Middle frontal gyrus (tissue), 1 donor: ENCODE measurements around the gene TMPRSS2.

Source experiments
- DNase-seq: peaks from one replicate; pipeline ENCODE4 v3.0.0-alpha.2; 2015; ENCODE audit warnings: low spot score; ENCODE audit errors: extremely low spot score

Gene TMPRSS2

DNA sequence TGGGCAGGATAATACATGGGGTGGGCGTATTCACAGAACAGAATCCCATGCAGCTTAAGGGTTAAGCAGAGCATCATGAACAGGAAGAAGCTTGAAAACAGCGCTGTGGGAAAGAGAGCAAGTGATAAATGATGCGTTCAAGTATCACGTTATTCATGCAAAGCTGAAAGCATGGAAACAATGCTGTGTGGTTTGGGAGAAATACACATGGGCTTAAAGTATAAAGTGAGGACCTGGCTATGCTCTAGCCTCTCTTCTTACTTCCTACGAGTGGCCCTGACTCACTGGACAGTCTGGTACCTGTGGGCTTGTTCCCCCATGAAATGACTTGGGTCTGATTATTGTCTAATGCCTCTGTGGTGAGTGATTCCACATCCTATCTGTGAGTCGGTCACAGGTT is 25.7 kb downstream of the TMPRSS2 start:
- DNase-seq: no peak

DNA sequence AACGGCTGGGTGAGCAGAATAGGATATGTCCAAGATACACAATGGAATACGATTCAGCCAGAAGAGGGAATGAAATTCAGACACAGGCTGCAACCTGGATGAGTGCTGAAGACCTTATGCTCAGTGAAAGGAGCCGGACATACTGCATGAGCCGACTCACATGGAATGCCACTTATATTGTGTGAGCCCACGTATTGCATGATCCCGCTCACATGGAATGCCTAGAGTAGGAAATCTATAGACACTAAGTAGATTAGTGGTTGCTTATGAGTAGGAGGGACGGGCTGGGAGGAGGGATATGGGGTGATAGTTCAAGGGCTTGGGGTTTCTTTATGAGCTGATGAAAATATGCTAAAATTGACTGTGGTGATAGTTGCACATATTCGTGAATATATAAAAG is 26.8 kb downstream of the TMPRSS2 start:
- DNase-seq: no peak

DNA sequence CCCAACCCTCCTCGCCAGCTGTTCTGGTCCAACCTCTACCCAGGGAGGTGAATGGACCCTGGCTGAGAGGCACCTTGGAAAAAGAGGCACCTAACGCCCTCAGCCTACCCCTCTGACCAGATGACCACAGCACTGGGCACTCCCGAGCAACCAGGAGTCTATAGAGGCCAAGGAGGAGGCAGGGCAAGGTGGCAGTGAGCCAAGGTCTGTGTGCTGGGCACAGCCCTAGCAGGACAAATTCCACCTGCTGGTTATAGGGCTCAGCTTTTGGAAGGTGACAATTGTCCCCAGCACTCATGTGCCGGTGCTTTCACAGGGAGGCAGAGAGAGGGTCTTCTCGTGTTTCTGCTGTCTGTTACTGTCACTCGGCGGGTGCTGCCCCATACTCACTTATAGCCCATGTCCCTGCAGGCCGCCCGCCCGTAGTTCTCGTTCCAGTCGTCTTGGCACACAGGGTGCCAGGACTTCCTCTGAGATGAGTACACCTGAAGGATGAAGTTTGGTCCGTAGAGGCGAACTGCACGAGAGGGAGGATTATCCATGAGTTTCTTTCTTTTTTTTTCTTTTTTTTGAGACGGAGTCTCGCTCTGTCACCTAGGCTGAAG is 27.8 kb downstream of the TMPRSS2 start:
- no peak for DNase-seq

DNA sequence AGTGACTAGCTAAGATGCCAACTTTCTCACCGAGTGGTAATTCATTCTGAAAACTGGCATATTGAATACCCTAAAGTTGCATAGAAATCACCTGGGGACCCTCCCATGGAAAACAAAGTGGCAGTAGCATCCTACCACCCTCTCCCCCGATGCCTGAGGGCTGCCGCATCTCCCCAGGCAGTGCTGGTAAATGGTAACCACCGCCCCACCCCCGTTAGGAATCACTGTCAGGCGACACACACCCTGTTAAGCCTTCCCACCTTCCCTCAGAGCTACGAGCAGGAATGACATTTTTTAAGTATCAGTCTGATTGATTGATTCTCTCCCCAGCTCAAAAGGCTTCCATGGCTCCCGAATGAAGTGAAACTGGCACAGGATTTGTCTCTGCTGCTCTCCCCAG is 28.3 kb downstream of the TMPRSS2 start:
- DNase-seq: no peak

DNA sequence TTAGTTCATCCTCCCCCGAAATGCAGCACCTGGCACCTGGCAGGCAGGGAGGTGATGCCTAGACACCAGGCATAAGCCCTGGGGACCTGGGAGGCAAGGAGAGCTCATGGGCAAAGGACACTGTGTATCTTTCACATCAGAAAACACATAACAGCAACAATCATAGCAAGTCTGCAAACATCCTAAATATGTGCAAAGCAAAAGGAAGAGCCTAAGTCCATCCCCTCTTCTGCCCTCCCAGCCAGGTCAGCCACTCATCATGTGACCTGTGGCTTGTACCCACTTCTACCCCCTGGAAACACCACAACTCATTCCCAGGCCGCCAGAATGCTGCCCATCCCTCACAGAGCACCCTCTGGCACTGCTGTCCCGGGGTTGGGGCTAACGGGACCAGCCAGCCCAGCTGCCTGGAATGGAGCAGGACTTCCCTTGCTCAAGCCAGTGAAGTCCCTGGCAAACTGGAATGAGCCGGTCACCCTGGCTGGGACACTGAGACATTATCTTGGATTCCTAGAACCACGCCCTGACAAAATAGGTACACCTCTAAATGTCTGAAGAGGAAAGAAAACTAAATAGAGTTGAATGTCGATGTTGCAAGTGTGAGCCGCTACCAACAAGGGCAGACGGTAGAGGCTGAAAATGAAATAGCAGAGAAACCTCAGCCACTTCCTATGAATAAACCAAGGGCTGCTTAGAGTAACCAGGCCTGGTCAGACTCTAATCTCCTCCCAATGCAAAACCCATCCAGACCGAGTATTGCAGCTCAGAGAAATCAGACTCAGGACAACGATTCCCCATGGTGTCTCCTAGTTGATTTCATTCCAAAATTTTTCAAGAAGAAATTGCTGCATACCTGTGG is 29.4 kb downstream of the TMPRSS2 start:
- DNase-seq: no peak

DNA sequence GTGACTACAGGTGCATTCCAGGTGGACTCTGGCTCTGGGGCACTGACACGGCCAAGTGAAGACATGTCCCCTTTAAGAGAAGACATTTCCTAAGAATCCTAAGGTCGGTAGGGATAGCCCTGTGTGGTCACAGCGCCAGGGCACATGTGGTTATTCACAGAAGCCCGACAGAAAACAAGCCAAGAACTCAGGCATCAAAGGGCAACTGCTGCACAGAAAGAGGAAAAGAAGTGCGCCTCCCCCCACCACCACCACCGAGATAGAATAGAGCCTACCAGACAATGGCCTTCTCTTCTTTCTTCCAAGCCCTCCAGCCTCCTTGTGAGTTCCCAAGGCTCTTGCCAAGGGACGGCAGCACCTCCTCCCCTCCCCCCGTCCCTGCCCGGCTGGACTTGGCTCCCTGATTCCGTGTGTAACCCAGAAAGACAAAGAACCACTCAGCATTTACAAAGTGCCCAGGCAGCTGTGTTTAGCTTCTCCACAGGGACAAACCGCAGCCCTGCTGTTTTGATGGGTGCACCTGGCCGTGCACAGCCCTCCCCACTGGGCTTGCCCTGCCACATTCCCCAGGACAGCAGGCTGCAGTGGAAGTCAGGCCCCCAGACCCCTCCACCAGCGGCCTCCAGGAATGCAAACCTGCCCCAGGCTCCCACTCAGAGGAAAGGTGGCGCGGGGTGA is 30.2 kb downstream of the TMPRSS2 start:
- DNase-seq: no peak

DNA sequence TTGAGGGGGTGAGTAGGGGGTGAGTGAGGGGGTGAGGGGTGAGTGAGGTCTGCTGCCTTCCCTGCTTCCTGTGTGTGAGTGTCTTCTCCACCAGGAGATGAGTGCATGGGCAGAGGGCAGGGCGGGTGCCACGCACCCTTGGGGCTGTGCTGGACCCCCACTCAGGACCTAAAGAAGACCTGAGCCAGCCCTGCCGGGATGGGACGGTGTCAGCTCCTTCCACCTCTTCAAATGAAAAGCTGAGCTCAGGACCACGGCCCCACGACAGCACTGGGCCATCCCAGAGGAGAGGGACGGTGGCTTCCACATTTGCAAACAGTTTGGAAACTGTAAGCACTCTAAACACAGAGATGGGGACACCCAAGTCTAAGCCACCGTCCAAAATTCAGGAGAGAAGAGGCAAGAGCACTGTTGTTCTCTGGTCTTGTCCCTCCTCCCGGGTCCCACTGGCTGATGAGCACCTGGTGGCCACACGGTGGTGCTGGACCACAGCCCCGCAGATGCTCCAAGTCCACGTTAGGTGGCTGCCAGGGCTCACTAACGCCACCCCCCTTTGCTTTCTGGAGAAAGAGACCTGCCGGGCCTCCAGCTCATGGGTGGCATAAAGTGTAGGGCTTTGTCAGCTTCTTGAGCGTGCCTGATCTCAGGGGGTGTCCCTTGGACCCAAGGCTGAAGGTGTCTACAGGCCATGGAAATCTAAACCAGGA is 32.1 kb downstream of the TMPRSS2 start:
- DNase-seq: no peak

DNA sequence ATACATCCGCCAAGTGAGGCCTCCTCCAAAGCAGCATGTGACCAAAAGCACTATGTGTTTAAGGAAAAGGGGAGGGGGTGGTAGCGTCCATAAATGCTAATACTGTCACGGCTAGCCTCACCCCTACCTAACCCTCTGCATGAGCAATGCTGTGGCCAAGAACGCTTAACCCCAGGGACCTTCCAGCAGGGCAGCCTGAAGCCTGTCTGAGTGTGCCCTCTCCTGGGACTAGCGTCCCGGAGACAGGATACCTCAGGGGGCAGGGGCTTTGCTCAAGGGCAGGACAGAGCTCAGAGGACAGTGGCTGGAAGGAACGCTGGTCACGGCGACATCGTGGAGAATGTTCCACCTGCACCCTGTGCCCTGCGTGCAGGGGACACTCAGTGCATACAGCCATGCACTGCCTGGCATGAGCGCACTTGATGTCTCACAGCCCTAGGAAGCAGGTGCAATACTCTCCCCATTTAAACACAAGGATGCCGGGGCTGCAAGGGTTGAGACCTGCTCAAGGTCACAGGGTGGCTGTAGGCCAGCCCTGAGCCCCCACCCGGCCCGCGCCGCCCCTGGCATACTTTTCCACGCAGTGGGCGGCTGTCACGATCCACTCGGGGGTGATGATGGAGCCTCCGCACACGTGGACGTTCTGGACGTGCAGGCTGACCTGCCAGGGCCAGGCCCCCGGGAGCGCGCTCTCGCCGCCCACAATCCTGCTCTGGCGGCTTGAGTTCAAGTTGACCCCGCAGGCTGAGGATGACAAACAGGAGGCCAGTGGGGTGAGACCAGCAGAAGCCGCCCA is 35.0 kb downstream of the TMPRSS2 start:
- DNase-seq: no peak

DNA sequence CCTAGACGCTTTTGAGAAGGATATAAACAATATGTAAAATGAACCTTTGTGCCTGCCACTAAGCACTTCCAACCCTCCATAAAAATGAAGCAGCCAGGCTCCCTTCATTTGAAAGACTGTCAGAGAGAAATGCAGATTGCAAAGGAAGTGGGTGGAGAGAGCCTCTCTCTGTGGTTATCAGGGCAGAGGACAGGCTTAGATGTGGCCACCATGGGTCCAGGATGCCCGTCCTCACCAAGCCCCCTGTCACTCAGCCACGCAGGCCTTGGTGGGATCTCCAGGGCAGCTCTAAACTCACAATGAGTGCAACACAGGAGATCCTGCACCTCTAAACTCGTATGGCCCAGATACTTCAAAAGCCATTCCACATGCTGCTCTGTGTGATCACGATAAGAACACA is 37.9 kb downstream of the TMPRSS2 start:
- no peak for DNase-seq

DNA sequence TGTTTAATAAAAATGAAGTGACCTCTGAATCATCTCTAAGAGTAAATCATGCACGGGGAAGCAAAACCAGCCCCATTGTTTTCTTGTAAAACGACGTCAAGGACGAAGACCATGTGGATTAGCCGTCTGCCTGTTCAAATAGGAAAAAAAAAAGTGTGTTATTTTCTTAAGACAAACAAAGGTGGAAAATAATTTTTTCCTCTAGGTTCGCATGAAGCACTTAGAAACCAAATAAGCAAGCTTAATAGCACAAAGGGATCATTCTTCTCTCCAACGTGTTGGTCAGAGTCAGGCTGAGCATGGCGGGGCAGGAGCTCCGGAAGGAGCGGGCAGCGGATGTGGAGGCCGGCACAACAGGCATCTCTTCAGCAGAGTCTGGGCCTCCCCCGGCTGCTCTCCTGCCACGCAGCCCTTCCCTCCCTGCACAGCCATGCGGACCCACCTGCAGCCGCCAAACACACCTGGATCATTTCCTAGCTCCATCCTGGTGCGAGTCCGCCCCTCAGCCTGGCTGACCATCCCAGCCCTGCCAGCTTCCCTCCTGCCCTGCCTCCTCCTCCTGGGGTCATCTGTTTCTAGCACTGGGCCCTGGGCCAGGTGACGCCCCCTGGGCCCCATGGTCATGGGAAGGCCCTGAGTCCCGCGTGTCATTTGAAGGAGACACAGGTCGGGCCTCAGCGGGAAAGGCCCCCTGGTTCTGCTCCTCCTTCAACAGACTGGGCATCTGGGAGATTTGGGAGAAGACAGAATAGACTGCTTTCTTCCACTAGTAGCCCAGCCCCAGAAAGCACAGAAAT is 41.7 kb downstream of the TMPRSS2 start:
- DNase-seq: no peak

DNA sequence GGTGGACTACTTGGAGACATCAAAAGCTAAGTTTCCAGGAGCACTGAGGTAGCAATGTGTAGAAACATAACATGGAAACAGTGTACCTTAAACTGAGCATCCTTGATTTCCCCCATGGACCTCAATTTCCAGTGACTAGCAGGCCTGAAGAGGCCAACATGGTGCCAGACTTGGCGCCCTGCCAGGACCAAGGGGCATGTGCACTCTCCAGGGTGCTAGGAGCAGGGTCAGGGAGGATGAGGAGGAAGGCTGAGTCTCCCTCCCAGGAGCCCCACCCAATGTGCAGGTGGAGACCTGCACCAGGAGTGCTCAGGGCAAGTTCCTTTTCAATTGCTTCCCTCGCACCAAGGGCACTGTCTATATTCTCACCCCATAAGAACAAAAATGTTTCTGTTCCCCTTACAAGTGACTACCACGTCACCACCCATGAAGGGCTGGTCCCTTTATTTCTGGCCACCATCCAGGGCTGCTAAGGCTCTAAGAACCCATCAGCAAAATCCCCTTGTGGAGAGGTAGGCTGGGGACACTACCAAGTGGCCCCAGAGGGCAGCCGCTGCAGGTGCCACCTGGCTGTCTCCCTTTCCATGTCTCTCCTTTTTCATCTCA is 42.7 kb downstream of the TMPRSS2 start:
- DNase-seq: no peak

DNA sequence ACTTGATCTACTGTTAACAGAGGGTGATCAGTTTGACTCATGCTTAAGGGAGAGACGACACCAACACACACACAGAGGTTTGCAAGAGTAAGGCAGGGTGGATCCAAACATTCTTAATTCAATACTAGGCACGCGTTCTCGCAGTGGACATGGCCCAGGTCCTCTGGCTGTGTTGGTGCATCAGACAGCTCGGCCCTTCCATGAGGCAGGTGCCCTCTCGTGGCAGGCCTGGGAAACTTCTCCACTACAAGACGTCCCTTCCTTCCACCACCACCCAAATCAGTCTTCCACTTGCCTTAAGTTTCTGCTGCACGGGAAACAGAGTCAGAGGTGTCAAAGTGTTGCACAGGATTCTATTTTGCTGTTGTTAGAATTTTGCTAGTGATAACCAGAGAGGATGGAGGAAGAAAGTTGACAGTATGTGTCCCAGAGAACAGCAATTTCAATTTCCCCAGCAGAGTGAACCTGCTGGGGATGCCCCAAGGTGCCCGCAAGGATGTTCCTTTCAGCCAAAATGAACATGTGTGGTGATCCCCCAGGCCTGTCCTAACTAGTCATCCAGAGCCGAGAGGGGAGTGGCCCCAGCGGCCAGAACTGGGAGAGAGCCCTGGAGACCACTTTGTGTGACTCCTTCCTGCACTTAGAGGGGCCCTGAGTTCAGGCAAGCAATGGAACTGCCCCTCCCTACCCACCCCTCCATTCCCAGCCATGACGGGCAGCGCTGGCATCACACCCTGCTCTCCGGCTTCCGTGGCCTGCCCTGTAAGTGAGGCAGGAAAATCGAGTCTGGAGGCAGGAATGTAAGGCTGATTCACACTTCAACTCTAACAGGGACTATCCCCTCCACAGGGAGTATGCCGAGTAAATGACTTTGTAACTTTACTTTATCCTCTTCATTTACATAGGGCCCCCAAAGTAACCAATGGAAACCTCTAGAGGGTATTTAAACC is 47.1 kb downstream of the TMPRSS2 start:
- DNase-seq: peak; percentile 31

DNA sequence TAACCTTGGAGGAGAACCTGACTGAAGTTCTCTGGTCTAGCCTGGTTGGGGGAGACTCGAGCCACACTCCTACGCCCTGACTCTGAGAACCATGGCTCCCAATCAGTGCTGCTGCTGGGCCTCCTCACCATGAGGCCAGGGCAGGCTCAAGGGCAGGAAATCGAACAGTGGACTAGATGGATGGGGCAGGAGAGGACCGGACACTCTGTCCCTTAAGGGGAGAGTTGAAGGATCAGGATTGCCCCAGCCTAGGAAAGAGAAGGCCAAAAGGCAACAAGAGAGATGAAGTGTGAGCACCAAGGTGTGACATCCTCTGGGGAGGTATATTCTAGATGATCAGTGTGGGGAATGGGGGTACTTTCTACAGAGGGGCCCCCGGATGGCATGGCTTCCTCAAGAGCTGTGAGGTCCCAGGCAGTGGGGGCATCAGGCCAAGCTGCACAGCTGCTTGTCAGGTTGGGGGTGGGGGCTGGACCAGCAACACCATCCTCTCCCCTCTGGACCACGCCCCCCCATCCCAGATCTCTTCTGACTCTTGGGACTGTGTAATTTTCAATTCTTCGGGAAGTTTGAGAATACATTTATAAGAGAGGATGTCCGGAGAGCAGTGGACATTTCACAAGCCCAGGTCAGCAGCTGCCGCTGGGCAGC is 47.9 kb downstream of the TMPRSS2 start:
- no peak for DNase-seq

DNA sequence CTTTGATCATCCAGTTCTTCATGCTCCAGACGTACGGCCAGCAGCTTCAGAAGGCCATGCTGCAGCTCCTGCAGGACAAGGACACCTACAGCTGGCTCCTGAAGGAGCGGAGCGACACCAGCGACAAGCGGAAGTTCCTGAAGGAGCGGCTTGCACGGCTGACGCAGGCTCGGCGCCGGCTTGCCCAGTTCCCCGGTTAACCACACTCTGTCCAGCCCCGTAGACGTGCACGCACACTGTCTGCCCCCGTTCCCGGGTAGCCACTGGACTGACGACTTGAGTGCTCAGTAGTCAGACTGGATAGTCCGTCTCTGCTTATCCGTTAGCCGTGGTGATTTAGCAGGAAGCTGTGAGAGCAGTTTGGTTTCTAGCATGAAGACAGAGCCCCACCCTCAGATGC is 49.4 kb downstream of the TMPRSS2 start:
- DNase-seq: no peak

DNA sequence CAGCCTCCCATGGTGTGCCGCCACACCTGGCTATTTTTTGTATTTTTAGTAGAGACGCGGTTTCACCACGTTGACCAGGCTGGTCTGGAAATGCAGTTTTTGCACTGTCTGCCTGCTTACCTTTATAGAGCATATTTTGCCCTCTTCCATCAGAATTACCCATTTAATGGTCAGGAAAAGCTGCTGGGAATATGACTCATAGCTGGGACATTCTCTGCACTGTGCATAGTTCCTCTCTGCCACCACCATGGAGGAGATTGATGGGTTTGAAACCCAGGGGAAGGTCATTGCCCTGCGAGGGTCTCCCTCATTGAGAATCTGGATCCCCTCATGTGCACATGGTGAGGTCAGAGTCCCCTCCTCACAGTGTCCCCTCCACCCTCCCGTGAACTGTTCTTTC is 49.8 kb downstream of the TMPRSS2 start:
- DNase-seq: no peak

DNA sequence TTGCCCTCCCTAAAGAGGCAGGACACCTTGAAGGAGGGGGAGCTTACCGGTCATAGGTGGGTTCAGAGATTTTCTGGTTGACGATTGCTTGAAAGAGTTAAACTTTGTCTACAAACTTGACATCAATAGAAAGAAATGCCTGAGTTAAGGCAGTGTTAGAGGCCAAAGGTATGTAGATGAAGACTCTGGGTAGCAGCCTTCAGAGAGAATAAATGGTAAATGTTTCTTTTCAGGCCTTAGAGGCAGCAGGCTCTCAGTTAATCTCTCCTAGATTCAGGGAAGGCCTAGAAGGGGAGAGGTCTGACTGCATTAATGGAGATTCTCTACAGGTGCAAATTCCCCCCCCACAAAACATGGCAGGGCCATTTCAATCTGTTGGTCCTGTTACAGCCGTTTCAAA is 54.2 kb downstream of the TMPRSS2 start:
- DNase-seq: no peak

DNA sequence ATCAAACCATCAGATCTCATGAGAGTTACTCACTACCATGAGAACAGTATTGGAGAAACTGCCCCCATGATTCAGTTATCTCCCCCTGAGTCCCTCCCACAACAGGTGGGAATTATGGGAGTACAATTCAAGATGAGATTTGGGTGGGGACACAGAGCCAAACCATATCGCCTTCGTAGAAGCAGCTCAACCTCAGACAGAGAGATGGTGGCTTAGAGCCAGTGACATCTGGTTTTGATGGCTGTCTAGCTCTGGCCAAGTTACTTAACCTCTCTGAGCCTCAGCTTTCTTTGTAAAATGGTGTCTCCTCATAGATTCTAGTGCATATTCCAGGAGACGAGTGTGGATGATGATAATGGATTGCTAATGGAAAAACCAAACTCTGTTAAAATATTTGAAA is 54.8 kb downstream of the TMPRSS2 start:
- no peak for DNase-seq
